Measurements from ENCODE around the gene CXCL11.
"Not testable (repeated sequence)": the region's sequence is repeated elsewhere in the genome, so short reads cannot be mapped to it uniquely, and the experiment has no call there.

CXCL11 gene

DNA sequence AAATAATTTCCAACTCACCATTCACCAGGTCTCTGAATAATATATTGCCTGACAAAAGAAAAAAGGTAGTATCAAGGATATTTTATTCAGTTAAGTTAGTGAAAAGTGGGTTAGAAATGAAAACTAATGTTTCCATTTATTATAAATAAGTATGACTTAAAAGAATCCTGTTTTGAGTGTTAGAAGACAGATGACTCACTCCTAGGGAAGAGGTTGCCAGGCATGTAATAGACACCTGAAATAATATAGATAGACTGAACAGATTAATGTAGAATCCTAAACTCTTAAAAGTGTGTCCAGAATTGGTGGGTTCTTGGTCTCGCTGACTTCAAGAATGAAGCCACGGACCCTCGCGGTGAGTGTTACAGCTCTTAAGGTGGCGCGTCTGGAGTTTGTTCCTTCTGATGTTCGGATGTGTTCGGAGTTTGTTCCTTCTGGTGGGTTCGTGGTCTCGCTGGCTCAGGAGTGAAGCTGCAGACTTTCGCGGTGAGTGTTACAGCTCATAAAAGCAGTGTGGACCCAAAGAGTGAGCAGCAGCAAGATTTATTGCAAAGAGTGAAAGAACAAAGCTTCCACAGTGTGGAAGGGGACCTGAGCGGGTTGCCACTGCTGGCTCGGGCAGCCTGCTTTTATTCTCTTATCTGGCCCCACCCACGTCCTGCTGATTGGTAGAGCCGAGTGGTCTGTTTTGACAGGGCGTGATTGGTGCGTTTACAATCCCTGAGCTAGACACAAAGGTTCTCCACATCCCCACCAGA, 6.5 kb upstream of the CXCL11 start:
- not testable (repeated sequence) for DNase-seq

DNA sequence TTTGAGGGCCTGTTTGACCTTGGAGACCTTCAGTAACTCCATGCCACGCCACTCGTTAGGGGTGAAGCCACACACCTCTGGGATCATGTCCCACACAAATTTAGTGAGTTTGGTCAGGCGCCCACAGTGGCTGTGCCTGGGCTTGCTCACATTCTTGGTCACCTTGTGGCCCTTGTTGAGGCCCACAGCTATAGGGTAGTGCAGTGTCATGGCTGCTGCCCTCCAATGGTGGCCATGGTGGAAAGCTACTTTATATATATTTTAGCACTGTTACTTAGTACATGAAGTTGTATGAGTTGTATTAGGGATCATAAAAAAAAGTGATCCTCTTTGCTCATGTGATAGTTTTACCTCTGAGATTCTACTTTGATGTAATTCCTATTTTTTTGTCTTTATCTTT, 985 bp upstream of the CXCL11 start:
- no peak for DNase-seq

DNA sequence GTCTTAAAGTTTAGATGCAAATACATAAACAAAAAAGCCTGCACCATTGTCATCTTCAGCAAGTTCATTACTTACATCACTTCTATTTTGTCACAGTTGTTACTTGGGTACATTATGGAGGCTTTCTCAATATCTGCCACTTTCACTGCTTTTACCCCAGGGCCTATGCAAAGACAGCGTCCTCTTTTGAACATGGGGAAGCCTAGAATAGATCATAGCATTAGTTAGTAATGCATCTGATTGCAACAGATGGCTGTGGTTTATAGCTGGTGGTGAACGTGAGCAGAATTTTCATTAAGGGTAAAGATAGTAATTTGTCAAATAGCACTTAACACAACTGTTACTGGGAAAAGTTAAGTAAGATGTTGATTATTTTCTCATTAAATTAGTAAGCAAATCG, 729 bp downstream of the CXCL11 start:
- no peak for DNase-seq

DNA sequence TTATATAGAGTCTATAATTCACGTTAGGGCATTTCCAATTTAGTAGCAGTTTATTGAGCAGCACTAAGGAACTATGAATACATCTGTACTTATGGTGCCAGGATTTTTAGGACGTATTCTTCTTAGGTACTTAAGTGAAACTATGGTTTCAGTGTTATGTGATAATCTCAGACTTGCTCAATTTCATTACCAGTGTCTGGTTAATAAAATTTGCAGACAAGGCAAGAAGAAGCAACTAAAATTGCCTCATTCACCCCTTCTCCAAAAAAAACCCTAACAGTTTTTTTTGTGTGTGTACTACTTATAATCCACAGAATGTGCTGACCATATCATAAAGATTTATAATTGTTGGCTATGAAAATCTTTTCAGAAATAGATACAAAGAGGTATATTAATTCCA, 6.6 kb downstream of the CXCL11 start:
- DNase-seq, result no peak

DNA sequence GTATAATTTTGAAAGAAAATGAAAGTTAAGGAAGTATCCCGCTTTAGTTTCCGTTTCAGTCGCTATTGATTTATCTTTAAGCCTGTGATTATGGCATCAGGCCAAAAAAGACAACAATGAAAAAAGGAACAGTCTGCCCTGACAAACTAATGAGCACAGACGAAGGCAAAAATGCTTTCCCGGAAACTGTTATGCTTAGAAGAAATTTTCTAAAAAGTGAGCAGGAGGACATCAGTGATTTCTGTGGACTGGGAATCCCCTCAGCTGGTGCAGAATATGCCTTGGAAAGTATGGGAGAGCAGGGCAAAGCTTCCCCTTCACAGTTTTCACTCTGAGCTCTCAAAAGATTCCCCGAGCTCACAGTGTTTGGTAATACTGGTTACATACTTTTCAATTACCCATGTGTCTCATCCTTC, 7.5 kb downstream of the CXCL11 start:
- DNase-seq, result no peak

DNA sequence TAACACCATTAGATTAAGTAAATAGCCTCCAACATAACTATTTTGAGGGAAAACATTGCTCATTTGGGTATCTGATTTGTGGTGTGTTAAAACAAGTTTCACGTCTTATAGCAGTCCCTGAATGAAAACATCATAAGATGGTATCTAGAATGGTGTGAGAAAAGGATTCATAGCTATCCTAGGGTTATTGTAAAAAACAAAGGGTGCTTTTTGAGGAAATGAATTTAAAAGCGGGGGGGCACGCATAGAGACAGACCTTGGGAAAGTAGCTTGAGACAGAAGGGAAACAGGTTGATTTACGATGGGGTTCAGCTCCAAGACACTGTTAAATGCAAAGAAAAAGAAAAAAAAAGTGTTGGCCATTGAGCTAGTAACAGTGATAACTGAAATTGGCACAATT, 11.8 kb downstream of the CXCL11 start:
- no peak for DNase-seq

DNA sequence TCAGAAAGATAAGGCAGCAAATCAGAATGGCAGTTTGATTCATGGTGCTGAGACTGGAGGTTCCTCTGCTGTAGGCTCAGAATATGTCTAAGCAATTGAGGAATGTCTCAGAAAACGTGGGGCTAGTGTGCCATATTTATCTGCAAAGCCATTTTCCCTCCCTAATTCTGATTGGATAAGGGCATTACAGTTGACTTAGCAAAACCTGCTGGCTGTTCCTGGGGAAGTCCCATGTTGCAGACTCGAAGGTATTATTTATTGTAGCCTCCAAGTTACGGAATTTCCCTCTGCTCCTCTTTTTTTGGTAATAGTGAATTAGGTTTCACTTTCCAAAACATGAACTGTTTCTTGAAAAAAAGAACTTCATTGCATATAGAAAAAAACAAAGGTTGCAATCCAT, 12.5 kb downstream of the CXCL11 start, which contains the start of gene CXCL10:
TSS of gene CXCL10 (minus strand) at position 109 of the 400 bp plus-strand sequence. CDS start at position 43, 66 bp downstream.
- DNase-seq, result no peak

DNA sequence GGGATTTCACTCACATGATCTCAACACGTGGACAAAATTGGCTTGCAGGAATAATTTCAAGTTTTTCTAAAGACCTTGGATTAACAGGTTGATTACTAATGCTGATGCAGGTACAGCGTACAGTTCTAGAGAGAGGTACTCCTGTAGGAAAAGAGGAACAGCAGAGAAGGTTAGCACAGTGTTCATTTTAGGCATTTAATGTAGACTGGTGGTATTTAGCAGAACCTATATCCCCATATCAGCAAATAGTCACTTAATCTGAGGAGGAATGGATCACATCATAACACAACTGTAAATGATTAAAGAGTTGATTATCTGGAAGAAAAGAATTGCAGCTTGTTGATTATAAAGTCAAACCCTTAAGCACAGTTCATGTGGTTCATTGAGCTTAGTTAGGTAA, 13.2 kb downstream of the CXCL11 start:
- DNase-seq, result no peak

DNA sequence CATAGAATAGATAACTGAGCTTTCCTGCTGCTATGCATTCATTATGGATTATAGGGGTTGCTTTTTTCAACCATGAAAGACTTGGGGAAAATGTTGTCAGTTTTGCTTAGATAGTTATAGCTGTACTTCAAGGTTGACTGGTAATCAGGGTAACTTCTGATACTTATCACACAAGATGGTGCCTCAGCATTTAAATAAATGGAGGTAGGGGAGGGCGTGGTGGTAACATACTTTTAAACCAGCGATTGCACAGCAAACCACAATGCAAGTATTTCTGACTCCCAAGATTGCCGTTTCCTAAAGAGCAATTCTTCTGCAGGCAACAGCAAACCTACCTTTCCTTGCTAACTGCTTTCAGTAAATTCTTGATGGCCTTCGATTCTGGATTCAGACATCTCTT, 13.8 kb downstream of the CXCL11 start:
- no peak for DNase-seq

DNA sequence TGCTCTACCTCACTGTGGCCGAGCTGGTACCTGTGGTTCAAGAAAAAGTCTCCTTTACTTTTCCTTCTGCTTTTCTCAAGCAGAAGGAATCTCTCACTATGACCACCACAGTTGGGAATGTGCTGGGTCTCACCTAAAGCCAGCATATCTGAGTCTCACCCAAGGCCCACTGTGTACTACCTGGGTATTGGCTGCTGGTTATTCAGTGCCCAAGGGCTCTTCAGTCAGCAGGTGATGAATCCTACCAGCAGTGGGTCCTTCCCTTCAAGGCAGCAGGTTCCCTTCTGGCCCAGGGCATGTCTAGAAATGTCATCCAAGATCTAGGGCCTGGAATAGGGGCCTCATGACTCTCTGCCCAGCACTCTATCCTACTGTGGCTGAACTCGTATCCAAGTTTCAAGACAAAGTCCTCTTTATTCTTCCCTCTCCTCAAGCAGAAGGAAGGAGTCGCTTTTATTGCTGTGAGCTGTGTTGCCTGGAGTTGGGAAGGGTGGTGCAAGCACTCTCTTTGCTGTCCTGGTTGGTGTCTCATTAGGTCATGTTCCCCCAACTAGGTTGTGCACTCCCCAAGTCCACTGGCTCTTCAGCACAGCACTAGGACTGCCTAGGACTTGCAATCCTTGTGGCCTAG, 18.7 kb downstream of the CXCL11 start:
- DNase-seq, result no peak

DNA sequence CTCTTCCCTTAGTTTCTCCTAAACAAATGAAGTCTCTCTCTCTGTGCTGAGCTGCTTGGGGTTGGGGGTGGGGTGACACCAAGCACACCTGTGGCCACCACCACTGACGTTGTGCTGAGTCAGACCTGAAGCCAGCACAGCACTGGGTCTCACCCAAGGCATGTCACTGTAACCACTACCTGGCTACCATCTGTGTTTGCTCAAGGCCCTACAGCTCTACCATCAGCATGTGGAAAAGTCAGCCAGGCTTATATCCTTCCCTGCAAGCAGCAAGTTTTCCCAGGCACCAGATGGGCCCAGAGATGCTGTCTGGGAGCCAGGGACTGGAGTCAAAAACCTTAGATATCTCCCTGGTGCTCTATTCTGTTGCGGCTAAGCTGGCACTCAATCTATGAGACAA, 19.5 kb downstream of the CXCL11 start:
- DNase-seq, result no peak

DNA sequence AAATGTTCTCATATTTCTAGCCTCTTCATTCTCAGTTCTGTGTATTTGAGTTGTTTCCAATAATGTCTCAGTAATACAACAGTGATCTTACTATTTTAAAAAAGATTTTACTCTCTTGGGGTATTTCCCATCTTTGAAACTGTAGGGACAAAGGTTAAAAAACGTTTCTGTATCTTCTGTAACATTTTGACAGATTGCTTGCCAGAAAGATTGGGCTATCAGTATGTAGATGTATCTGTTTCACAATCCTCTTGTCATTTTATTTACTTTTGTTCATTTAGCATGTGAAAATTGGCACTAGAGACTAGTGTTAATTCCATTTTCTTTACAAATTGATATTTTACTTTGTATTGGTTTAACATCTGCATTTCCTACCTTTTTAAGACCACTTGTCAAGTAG, 22.3 kb downstream of the CXCL11 start:
- DNase-seq, result no peak

DNA sequence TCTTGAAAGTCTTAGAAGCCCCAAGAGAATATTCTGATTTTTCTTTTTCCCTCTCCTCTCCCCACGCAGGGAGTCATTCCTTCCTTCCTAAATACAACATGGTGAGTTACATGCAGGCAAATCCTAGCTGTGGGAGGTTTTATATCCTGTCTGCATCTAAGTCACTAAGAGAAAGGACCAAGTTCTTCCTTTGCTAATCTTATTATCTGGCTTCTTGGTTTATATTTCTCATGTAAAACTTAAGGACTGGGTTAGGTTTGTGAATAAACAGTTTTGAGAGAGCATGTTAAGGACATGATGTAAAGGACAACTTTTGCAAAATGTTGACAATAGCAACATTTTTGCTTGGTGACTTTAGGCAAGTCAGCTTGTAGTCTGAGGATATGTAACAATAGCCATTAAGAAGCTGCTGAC, 23.5 kb downstream of the CXCL11 start:
- DNase-seq, result no peak

DNA sequence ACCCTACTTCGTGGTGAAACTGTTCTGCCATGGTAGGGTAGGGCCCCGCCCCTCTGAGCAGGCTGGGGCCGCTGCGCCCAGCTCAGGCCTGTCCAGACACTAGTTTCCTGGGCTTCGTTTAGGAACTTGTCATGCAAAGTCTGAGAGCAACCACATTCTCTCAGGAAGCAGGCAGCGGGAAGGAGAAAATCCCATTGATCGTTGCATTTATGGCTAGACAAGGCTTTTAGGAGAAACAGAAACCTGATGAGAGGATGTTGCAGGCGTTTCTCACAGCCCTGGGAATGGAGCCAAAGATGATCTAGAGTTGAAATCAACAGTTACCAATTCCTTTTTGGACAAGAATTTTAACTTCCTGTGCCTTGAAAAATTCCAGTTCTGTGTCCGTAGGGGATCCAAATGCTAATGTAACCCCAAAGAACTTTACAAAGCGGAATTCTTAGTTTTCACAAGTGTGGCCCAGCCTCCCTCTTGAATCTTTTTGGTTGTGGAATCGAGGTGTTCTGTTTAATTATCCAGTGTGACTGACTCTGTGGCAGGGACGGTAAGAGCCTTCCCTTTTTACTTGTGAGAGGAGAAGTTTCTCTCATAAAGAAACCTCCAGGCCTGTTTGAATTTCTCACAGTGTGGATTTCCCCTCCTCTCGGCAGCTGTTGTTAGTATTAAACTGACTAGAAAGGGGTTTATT, 24.0 kb downstream of the CXCL11 start:
- no peak for DNase-seq

DNA sequence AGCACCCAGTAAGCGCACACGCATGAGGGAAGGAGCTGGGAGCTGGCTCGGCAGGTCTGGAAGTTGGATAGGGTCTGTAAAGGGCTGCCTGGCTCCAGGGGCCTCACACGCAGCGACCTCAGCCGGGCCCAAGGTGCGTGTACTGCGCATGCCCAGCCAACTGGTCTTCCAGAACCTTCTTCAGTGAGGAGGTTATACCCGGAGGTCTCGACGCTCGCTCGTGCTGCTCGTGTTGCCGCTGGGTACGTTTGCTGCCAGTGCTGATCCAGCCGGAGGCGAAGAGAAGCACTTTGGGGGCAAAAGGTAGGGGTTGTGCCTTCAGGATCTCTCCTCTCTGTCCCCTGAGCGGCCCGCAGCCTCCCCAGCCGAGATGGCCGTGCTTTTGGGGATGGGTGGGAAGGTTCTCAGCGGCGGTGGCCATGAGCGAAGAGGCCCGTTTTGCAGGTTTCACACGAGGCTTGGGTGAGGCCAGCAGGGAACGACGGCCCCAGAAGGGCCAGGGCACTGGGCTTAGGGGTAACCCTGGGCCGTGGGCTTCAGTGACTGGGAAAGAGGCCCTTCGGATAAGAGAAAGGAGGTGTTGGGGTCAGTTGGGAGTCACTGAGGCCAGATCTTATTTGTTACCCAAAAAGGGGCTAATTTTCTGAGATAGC, 24.7 kb downstream of the CXCL11 start:
- no peak for DNase-seq

DNA sequence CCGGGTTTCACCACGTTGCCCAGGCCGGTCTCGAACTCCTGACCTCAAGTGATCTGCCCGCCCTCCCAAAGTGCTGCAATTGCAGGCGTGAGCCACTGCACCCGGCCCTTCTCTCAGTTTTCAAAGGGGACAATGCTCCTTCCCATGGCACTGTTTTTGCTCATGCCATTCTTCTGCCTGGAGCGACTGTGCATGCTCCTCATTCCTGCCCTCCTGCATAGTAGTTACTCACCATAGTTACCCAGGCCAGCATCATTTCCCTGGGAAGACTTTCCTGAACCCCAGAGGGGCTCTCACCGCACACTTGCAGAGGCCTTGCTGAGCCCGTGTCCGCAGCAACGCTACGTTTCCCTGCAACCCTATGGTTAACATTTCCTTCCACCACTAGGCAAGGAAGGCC, 25.3 kb downstream of the CXCL11 start:
- DNase-seq, result no peak

DNA sequence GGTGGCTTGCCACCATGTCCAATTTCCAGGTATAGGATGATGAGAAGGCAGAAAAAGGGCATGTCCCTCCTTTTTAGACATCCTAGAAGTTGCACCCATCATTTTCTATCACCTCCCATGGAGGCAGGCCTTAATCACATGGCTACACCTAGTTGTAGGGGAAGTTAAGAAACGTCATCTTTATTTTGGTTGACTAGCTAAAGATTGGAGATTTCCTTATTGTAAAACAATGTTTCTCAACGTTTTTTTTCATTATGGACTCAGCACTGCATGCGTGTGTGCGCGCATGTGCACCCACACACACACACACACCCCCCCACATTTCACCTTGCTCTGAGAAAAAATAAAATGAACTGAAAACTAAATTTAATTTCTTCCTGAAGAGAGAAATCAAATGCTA, 26.6 kb downstream of the CXCL11 start:
- no peak for DNase-seq

DNA sequence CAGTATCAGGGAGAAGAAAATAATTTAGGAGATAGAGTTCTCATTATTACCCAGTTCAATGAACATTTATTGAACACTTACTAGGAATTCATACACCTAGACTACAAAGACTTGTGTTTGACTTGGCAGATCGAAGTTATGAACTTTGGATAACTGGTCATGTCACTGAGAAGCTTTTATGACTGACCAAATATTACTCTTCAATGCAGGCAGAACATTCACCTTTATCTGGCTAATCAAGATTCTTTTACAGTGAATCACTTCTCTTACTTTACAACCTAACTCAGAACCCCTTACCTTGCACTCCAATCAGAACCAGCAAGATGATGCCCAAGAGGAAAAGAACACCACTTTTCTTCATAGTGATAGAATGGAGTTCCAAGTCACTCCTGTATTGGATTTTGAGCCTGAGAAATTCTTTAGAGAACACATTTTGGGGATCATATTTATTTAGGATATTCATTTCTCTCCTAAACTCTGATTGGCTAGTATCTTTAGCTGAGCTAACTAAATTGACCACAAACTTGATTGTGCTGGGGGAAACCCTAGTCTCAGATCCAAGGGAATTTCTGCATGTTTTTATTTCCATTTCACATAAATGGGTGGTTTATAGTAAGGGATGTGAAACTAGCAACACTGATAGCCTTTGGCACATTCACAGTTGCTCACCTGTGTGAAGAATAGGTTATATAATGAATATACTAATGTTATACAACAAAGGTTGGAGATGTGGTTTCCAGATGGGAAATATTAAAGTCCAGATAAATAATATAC, 28.6 kb downstream of the CXCL11 start, which contains the start of gene CXCL9:
TSS of gene CXCL9 (minus strand) at position 421 of the 774 bp plus-strand sequence. CDS start at position 361, 60 bp downstream.
- no peak for DNase-seq

DNA sequence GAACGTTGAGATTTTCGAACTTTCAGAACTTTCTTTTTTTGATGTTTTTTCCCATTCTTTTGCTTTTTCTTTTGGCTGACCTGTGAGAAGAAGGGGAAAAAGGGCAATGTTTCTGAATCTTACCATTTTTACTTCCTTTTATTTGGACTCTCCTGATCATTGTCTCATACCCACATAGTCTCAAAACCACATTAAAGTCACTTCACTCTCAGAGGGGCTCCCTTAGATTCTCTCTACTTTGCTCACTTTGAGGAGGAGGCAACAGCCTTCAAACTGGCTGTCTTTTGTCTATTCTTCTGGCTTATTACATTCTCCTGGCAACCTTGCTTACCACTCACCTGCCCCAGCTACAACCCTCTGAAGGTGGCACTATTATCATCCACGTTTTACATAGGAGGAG, 32.2 kb downstream of the CXCL11 start:
- no peak for DNase-seq

DNA sequence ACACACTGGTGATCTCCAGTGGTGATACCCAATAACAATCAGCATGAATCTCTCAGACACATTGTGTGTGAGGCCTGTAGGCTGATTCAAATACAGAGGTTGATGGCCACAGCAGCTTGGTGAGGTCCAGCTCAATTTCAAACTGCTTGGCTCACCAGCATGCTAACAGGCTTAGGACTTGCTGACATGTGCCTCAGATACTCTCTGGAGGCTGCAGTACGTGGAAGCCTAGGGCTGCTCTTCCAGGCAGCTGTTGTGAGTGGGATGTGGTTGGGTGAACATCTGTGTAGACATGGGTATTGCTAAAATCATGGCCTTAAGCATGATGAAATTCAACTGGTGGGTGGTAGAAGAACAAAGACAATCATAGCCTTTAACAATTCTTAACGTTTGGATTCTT, 32.8 kb downstream of the CXCL11 start:
- DNase-seq, result no peak

DNA sequence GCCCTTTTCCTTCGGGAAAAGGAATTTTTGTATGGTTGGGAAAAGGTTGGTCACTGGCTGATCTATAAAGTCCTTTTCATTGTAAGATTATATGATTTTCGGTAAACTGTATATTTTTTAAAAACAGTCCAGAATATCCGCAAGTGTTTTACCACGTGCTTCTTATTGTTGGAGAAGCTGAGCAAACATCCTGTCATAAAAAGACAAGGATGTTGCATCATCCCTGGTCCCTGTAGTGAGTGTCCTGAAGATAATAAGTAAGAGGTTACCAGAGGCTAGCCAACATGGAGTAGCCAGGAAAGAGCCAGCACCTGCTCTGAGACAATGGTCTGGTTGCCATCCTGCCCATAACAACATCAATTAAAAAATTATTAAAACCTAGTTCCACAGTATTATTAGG, 33.7 kb downstream of the CXCL11 start:
- no peak for DNase-seq

DNA sequence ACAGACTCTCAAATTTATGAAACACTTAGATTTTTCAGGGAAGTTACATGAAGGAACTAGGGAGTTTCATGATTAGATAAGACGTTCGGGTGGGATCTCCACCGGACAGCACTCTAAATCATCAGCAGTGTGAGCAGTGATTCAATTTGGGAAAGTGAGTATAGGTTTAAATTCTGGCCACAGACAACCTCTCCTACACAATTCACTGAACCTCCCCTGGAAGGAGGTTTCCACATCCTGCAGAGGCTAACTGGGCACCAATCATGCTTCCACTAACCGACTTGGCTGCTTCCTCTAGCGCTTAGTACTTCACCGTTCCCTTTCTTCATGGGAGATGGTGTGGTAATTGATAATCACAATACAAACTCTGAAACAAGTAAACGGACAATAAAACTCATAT, 34.2 kb downstream of the CXCL11 start:
- no peak for DNase-seq

DNA sequence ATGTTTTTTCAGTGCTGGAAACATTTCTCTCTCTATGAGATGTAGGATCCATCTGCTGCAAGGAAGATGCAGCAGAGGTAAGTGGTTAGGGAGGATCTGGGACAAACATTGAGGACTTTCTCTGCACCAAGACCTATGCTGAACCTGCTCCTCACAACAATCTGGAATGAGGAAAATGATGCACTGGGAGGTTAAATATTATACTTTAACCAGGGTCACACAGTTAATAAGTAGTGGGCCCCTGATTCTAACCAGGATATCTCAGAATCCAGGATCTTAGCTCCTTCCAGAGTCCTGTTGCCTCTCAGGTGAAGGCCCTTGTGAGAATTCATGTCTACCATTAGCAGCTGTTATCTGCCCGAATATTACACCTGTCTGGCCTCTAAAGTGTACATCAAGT, 35.6 kb downstream of the CXCL11 start:
- no peak for DNase-seq

Data from stimulated activated CD4-positive, alpha-beta T cell treated with anti-CD3 and anti-CD28 coated beads, Interleukin-12 subunit alpha, Interleukin-12 subunit beta, amount 100 ng/mL, for 4 hours (primary cell).